Measurements from ENCODE around the gene TMEM200B. TPM values are rescaled to one million over a fixed set of nuclear protein-coding genes. Genes with fewer than 3 reads are reported as not detected.

The TMEM200B gene
- total RNA-seq, 1 experiment from 2014 or later, result 11.3 TPM

DNA sequence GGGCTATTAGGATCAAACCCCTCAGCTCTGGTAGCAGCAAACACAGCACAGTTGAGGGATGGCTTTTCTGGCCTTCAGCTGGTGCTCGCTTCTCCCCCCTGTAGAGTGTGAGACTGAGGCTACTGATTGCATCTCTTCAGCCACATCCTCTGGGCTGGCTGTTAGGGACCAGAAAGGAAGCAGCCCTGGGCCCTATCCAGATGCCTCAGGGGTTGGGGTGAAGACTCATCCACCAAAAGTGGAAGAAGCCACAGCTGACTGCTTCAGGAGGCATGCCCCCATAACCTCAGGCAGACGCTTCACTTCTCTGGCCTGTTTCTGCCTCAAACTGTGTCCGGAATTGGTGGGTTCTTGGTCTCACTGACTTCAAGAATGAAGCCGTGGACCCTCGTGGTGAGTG, 6.2 kb upstream of the TMEM200B start (continued):
- TF ChIP-seq SP1 (IDR thresholded peaks at IDR 0.05; ENCODE audit: low read depth), result no peak
- TF ChIP-seq SIN3A (IDR thresholded peaks at IDR 0.05; ENCODE audit: low read depth), result no peak
- no peak for TF ChIP-seq POLR2AphosphoS5 (IDR thresholded peaks at IDR 0.05; ENCODE audit: low read depth, low read length)
- no peak for TF ChIP-seq ATF3 (IDR thresholded peaks at IDR 0.05)
- no peak for TF ChIP-seq ZNF274 (IDR thresholded peaks at IDR 0.05; ENCODE audit: low read depth, low read length)
- TF ChIP-seq TCF7L2 (IDR thresholded peaks at IDR 0.05; ENCODE audit: borderline replicate concordance, extremely low read depth, insufficient read depth, insufficient read length), result no peak

GRCh38 chr1:29128739-29129138, 5.0 kb upstream of the TMEM200B start:
- no peaks in the 10 kb centered on the region for H3K27me3 ChIP-seq (ENCODE audit: insufficient read depth, low read length)
- H3K4me1 ChIP-seq (ENCODE audit: control insufficient read depth in 1 of 2, insufficient read depth in 2 of 2, low read length in 2 of 2), result peaks cover 4 to 7% of the 10 kb centered on the region in 2 experiments; a peak in 3 of 4 replicates
- H3K9me3 ChIP-seq (ENCODE audit: control insufficient read depth in 1 of 2, insufficient read depth in 1 of 2, low read depth in 1 of 2, low read length in 2 of 2), result no peaks in the 10 kb centered on the region
- BruUV-seq (replicated peaks), result no TSS peak
- H3K9ac ChIP-seq (ENCODE audit: low read length), result no peak overlapping the region
- no peaks in the 10 kb centered on the region for H4K20me1 ChIP-seq (ENCODE audit: insufficient read depth)
- ChIA-PET POLR2A (no interaction called here), CTCF (no interaction called here), RAD21 (ENCODE audit: low non-redundant PET in 1 of 2, low total read pairs in 2 of 2, uncharacterized antibody in 2 of 2, unreplicated experiment in 2 of 2) (interaction anchor here in 1 of 2 experiments (1.1 kb wide), 1 partner anchor 74 kb away, joined by 3 read pairs; no protein-coding TSS in a partner anchor)
- ATAC-seq (no peak), DNase-seq (ENCODE audit: low read depth, low spot score) (no peak)
- TF ChIP-seq SRF (IDR thresholded peaks at IDR 0.05; ENCODE audit: low read depth) (no peak), ZBTB33 (IDR thresholded peaks at IDR 0.05; ENCODE audit: extremely low read depth, insufficient replicate concordance, low read length) (no peak), ZNF274 (IDR thresholded peaks at IDR 0.05; ENCODE audit: low read depth, low read length) (no peak), ZFX (IDR thresholded peaks at IDR 0.05) (no peak), RAD21 (IDR thresholded peaks at IDR 0.05; ENCODE audit: low read depth) (no peak), FOSL1 (IDR thresholded peaks at IDR 0.05; ENCODE audit: low read depth) (no peak), CBX3 (IDR thresholded peaks at IDR 0.05; ENCODE audit: low read depth) (no peak), SP1 (IDR thresholded peaks at IDR 0.05; ENCODE audit: low read depth) (no peak), SIN3A (IDR thresholded peaks at IDR 0.05; ENCODE audit: low read depth) (no peak), JUND (IDR thresholded peaks at IDR 0.05) (no peak), EGR1 (IDR thresholded peaks at IDR 0.05; ENCODE audit: low read depth) (no peak), CTCF (IDR thresholded peaks at IDR 0.05 in 2 of 3, conservative IDR thresholded peaks at IDR 0.05 in 1 of 3; ENCODE audit: borderline replicate concordance in 1 of 3, insufficient read depth in 1 of 3, low read depth in 2 of 3, low read length in 2 of 3) (no peak), EZH2 (IDR thresholded peaks at IDR 0.05) (no peak), YY1 (IDR thresholded peaks at IDR 0.05; ENCODE audit: extremely low read depth, insufficient replicate concordance, low read depth, low read length) (no peak), MAX (IDR thresholded peaks at IDR 0.05) (no peak), TCF7L2 (IDR thresholded peaks at IDR 0.05; ENCODE audit: borderline replicate concordance, extremely low read depth, insufficient read depth, insufficient read length) (no peak), POLR2A (IDR thresholded peaks at IDR 0.05; ENCODE audit: borderline replicate concordance, extremely low read depth, insufficient read depth, insufficient read length) (no peak), POLR2AphosphoS5 (IDR thresholded peaks at IDR 0.05; ENCODE audit: low read depth, low read length) (no peak)
- no peaks in the 10 kb centered on the region for H3K79me2 ChIP-seq (ENCODE audit: insufficient read depth, low read length)
- no peaks in the 10 kb centered on the region for H3K36me3 ChIP-seq (ENCODE audit: control insufficient read depth in 1 of 2, insufficient read depth in 2 of 2, low read length in 2 of 2)
- no peak overlapping the region for H2AFZ ChIP-seq (ENCODE audit: low read depth, low read length, poor library complexity, severe bottlenecking)
- no peaks in the 10 kb centered on the region for H3K9me2 ChIP-seq (ENCODE audit: insufficient read depth)
- no peak overlapping the region for H3K4me2 ChIP-seq (ENCODE audit: low read length)
- no peak overlapping the region for H3K27ac ChIP-seq (ENCODE audit: low read depth, low read length)
- no peak overlapping the region for H3K4me3 ChIP-seq (replicated peaks in 1 of 2; ENCODE audit: low read depth in 1 of 2, low read length in 2 of 2)
- intact Hi-C loops (cut with micrococcal nuclease), result no loop called here

All from HCT116 (cell line).